IMR-90 (cell line): Measurements from ENCODE around the gene PLBD2. TPM values are rescaled to one million over a fixed set of nuclear protein-coding genes. Genes with fewer than 3 reads are reported as not detected.

Source experiments
- ATAC-seq: fragments of 200-7000 bp; cut with Tn5 transposase; 2 replicates; pipeline ENCODE4 v1.9.1; 2020; ENCODE audit warnings: low read depth, mild to moderate bottlenecking, moderate library complexity
- BruUV-seq: library from RNA; stranded (reverse); fragments of 400-500 nt; replicated peaks from 2 replicates; lab custom pipeline; 2021; lab: Mats Ljungman, UMichigan
- CTCF ChIA-PET: fragments of 300-600 bp; formaldehyde crosslinking; extraction: SDS; loops from one replicate; lab custom pipeline; 2021; ENCODE audit warnings: antibody characterized with exemption; lab: Yijun Ruan, JAX
- POLR2A ChIA-PET: fragments of 300-600 bp; sonication (Branson Sonifier 250); formaldehyde crosslinking; loops from one replicate; lab custom pipeline; 2022; ENCODE audit warnings: antibody characterized with exemption; ENCODE audit not compliant: unreplicated experiment; lab: Charles Lee
- DNase-seq: peaks from one replicate; pipeline ENCODE4 v3.0.0; 2013
- H2AFZ ChIP-seq: replicated peaks from 2 replicates; pipeline ENCODE3; 2013; ENCODE audit warnings: low read length, mild to moderate bottlenecking; ENCODE audit not compliant: poor library complexity
- H2AK5ac ChIP-seq: 2 replicates; pipeline ENCODE4 v1.6.1; 2013; ENCODE audit warnings: low read depth, low read length, inconsistent platforms
- H2AK9ac ChIP-seq: replicated peaks from 2 replicates; pipeline ENCODE3; 2013; ENCODE audit warnings: mild to moderate bottlenecking, low read depth, low read length, moderate library complexity; ENCODE audit not compliant: poor library complexity
- H2BK120ac ChIP-seq: 2 replicates; pipeline ENCODE4 v1.6.1; 2013; ENCODE audit warnings: low read depth, low read length, inconsistent platforms
- H2BK15ac ChIP-seq: 3 replicates; pipeline ENCODE4 v1.6.1; 2013; ENCODE audit warnings: low read depth, low read length, inconsistent platforms
- H2BK20ac ChIP-seq: 2 replicates; pipeline ENCODE4 v1.6.1; 2013; ENCODE audit warnings: low read depth, mild to moderate bottlenecking, inconsistent platforms, low read length, moderate library complexity
- H2BK5ac ChIP-seq: 2 replicates; pipeline ENCODE4 v1.6.1; 2013; ENCODE audit warnings: mild to moderate bottlenecking, low read depth, low read length, inconsistent platforms; ENCODE audit not compliant: poor library complexity, severe bottlenecking
- H3K14ac ChIP-seq: replicated peaks from 2 replicates; pipeline ENCODE4 v1.6.1; 2013; ENCODE audit warnings: low read depth, low read length, inconsistent platforms
- H3K18ac ChIP-seq: 2 replicates; pipeline ENCODE4 v1.6.1; 2013; ENCODE audit warnings: low read depth, low read length, control low read depth
- H3K23ac ChIP-seq: 2 replicates; pipeline ENCODE4 v1.6.1; 2013; ENCODE audit warnings: low read depth, low read length, inconsistent platforms
- H3K27ac ChIP-seq: 2 replicates; pipeline ENCODE4 v1.5.1; 2013; ENCODE audit warnings: mild to moderate bottlenecking, control low read depth, low read length; ENCODE audit not compliant: insufficient read depth
- H3K27me3 ChIP-seq: 2 replicates; pipeline ENCODE4 v1.6.1; 2013; ENCODE audit warnings: low read length; ENCODE audit not compliant: control insufficient read depth, insufficient read depth
- H3K36me3 ChIP-seq: 2 replicates; pipeline ENCODE4 v1.6.1; 2013; ENCODE audit warnings: low read length, mixed read lengths; ENCODE audit not compliant: control insufficient read depth, insufficient read depth
- H3K4ac ChIP-seq: 2 replicates; pipeline ENCODE4 v1.6.1; 2013; ENCODE audit warnings: low read depth, low read length, inconsistent platforms
- H3K4me1 ChIP-seq: 2 replicates; pipeline ENCODE4 v1.6.1; 2013; ENCODE audit warnings: low read length, mixed read lengths; ENCODE audit not compliant: control insufficient read depth, insufficient read depth
- H3K4me2 ChIP-seq: 2 replicates; pipeline ENCODE4 v1.6.1; 2013; ENCODE audit warnings: low read depth, mild to moderate bottlenecking, control low read depth, low read length, moderate library complexity
- H3K4me3 ChIP-seq: 2 replicates; pipeline ENCODE4 v1.5.1; 2013; ENCODE audit warnings: low read depth, mild to moderate bottlenecking, control low read depth, low read length, moderate library complexity; ENCODE audit not compliant: insufficient read depth
- H3K56ac ChIP-seq: 2 replicates; pipeline ENCODE4 v1.6.1; 2013; ENCODE audit warnings: low read length, inconsistent platforms; ENCODE audit not compliant: insufficient read depth; ENCODE audit errors: extremely low read depth
- H3K79me1 ChIP-seq, 2 experiments: 2 replicates each; pipeline ENCODE4 v1.6.1; 2013; ENCODE audit warnings: low read length in 2 of 2, inconsistent platforms in 1 of 2, low read depth in 1 of 2
- H3K9ac ChIP-seq: 2 replicates; pipeline ENCODE4 v1.6.1; 2013; ENCODE audit warnings: low read depth, low read length, control low read depth
- H3K9me1 ChIP-seq: 2 replicates; pipeline ENCODE4 v1.6.1; 2013; ENCODE audit warnings: low read length, inconsistent platforms; ENCODE audit not compliant: insufficient read depth
- H3K9me3 ChIP-seq: 2 replicates; pipeline ENCODE4 v1.6.1; 2013; ENCODE audit warnings: low read length; ENCODE audit not compliant: control insufficient read depth, insufficient read depth
- H4K20me1 ChIP-seq: 2 replicates; pipeline ENCODE4 v1.6.1; 2013; ENCODE audit warnings: low read length, inconsistent platforms; ENCODE audit not compliant: insufficient read depth
- H4K5ac ChIP-seq: 2 replicates; pipeline ENCODE4 v1.6.1; 2013; ENCODE audit warnings: mild to moderate bottlenecking, low read depth, low read length, control low read depth
- H4K8ac ChIP-seq, 2 experiments: 2 replicates each; pipeline ENCODE4 v1.6.1; 2013; ENCODE audit warnings: low read depth in 2 of 2, low read length in 2 of 2, control low read depth in 1 of 2, inconsistent platforms in 1 of 2
- H4K91ac ChIP-seq: 2 replicates; pipeline ENCODE4 v1.6.1; 2013; ENCODE audit warnings: low read depth, low read length, inconsistent platforms; ENCODE audit not compliant: insufficient read depth
- BHLHE40 ChIP-seq: fragments of 150-350 bp; IDR thresholded peaks from 2 replicates; pipeline ENCODE4 v1.6.1; 2016; ENCODE audit warnings: mild to moderate bottlenecking, low read depth, low read length
- MXI1 ChIP-seq: IDR thresholded peaks from 2 replicates; pipeline ENCODE4 v1.6.1; 2012; ENCODE audit warnings: low read depth, mild to moderate bottlenecking, low read length, moderate library complexity, borderline replicate concordance
- RAD21 ChIP-seq: IDR thresholded peaks from 2 replicates; pipeline ENCODE4 v1.6.1; 2012; ENCODE audit warnings: low read length, improper control_type of control experiment
- WGBS, 2 experiments: methylation state at CpG; one replicate each; pipeline versions ENCODE4 v1.1.5 to v1.1.7; 2013; ENCODE audit warnings: missing lambda C conversion rate in 2 of 2; ENCODE audit not compliant: insufficient read length in 1 of 2; ENCODE audit errors: extremely low coverage in 2 of 2; 5-methylcytosine and 5-hydroxymethylcytosine counted together
- dilution Hi-C: fragments of 300-500 bp; cut with HindIII; formaldehyde crosslinking; loops from one replicate; pipeline ENCODE4 v1.14.3; 2018; ENCODE audit warnings: low sequenced_read_pairs; ENCODE audit not compliant: unreplicated experiment
- in situ Hi-C: fragments of 300-500 bp; cut with MboI; formaldehyde crosslinking; loops from 3 replicates; pipeline ENCODE4 v1.14.3; 2019; ENCODE audit warnings: low sequenced_read_pairs, inconsistent platforms, mixed read lengths
- intact Hi-C: fragments of 100-400 bp; cut with micrococcal nuclease; formaldehyde crosslinking; loops from 2 replicates; pipeline ENCODE4 v1.10.0; 2022
- polyA plus RNA-seq, 3 experiments: library from polyadenylated mRNA; depleted of rRNA; stranded (reverse); fragments of >200 nt; gene quantifications; 2 replicates each; pipeline ENCODE4 v1.2.3, GENCODE V29; 2012; ENCODE audit warnings: low replicate concordance in 1 of 3
- total RNA-seq: library from RNA; depleted of rRNA; stranded (reverse); fragments of >200 nt; gene quantifications from 2 replicates; pipeline ENCODE4 v1.2.3, GENCODE V29; 2012
- TF ChIP-seq, protein P1 (sequence below): conservative IDR thresholded peaks from 2 replicates; pipeline ENCODE4 v1.5.1; 2012; ENCODE audit warnings: mild to moderate bottlenecking, low read depth, low read length, improper control_type of control experiment

Gene PLBD2
- total and polyA plus RNA-seq, 2 of the 4 experiments (the other 2 are of a cell fraction): 7.3 to 44.5 TPM

DNA sequence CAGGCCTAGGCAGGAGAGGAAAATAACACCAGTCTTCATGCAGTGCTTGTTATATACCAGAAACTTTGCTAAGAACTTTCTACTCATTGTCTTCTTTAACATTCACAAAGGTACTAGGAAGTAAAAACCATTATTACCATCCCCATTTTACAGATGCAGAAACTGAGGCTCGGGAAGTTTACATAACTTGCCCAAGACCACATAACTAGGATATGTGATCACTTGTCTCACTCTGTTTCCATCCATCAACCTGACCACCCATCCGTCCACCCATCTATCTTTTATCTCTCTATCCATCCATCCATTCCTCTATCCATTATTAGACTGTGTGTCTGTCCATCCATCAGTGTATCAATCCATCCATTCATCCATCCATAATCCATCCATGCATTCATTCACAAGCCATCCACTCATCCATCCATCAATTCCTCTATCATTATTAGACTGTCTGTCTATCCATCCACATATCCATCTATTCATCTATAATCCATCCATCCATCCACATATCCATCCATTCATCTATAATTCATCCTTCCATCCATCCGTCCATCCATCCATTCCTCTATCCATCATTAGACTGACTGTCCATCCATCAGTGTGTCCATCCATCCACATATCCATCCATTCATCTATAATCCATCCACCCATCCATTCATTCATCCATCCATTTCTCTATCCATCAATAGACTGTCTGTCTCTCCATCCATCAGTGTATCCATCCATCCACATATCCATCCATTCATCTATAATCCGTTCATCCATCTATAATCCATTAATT is 80.3 kb downstream of the PLBD2 start:
- no peak overlapping the region for H3K23ac ChIP-seq
- no peak overlapping the region for H3K9ac ChIP-seq
- no peaks in the 10 kb centered on the region for H3K9me1 ChIP-seq
- no peak for ATAC-seq
- no peak overlapping the region for H2BK15ac ChIP-seq
- H3K18ac ChIP-seq: no peak overlapping the region
- H3K14ac ChIP-seq: no peak overlapping the region
- no peak overlapping the region for H2AK5ac ChIP-seq
- no peak overlapping the region for H3K4me2 ChIP-seq
- POLR2A ChIA-PET: no interaction called here
- no peak overlapping the region for H2AK9ac ChIP-seq
- H2BK20ac ChIP-seq: no peak overlapping the region
- H3K9me3 ChIP-seq: no peaks in the 10 kb centered on the region
- TF ChIP-seq, protein P1, sequence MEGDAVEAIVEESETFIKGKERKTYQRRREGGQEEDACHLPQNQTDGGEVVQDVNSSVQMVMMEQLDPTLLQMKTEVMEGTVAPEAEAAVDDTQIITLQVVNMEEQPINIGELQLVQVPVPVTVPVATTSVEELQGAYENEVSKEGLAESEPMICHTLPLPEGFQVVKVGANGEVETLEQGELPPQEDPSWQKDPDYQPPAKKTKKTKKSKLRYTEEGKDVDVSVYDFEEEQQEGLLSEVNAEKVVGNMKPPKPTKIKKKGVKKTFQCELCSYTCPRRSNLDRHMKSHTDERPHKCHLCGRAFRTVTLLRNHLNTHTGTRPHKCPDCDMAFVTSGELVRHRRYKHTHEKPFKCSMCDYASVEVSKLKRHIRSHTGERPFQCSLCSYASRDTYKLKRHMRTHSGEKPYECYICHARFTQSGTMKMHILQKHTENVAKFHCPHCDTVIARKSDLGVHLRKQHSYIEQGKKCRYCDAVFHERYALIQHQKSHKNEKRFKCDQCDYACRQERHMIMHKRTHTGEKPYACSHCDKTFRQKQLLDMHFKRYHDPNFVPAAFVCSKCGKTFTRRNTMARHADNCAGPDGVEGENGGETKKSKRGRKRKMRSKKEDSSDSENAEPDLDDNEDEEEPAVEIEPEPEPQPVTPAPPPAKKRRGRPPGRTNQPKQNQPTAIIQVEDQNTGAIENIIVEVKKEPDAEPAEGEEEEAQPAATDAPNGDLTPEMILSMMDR: no peak
- TF ChIP-seq RAD21 (no peak), BHLHE40 (no peak), MXI1 (no peak)
- no peaks in the 10 kb centered on the region for H4K20me1 ChIP-seq
- no peak overlapping the region for H2BK120ac ChIP-seq
- no peaks in the 10 kb centered on the region for H3K36me3 ChIP-seq
- H3K27me3 ChIP-seq: peaks cover 11% of the 10 kb centered on the region
- no peak overlapping the region for H4K5ac ChIP-seq
- no peak overlapping the region for H4K91ac ChIP-seq
- H3K79me1 ChIP-seq: no peaks in the 10 kb centered on the region
- no peak overlapping the region for H3K56ac ChIP-seq
- DNase-seq: no peak
- H3K4me3 ChIP-seq: no peak overlapping the region
- intact Hi-C loops (loop anchor here (1.0 kb wide), 1 partner anchor 474 kb away; no protein-coding TSS in a partner anchor), dilution Hi-C loops (no loop called here), in situ Hi-C loops (no loop called here)
- no TSS peak for BruUV-seq
- no peak overlapping the region for H2BK5ac ChIP-seq
- CTCF ChIA-PET: no interaction called here
- no peak overlapping the region for H4K8ac ChIP-seq
- no peak overlapping the region for H3K4ac ChIP-seq
- H2AFZ ChIP-seq: no peak overlapping the region
- H3K4me1 ChIP-seq: no peaks in the 10 kb centered on the region
- H3K27ac ChIP-seq: no peak overlapping the region
- 59 to 100% methylated on average over 3 to 4 of the region's 4 CpGs for WGBS, 2 experiments
